Colonic mucosa (tissue), 4 donors: ENCODE results near the gene PXT1. TPM values are rescaled to one million over a fixed set of nuclear protein-coding genes. Genes with fewer than 3 reads are reported as not detected.
"Not testable (repeated sequence)": the region's sequence is repeated elsewhere in the genome, so short reads cannot be mapped to it uniquely, and the experiment has no call there.

ENCODE experiments used
- DNase-seq: peaks from one replicate; pipeline ENCODE4 v3.0.0-alpha.2; 2020
- H3K27ac ChIP-seq: fragments of 200-600 bp; one replicate; pipeline ENCODE4 v1.8.0; 2021
- H3K27me3 ChIP-seq: fragments of 200-600 bp; one replicate; pipeline ENCODE4 v1.8.0; 2021
- H3K36me3 ChIP-seq: fragments of 200-600 bp; one replicate; pipeline ENCODE4 v1.8.0; 2021
- H3K4me1 ChIP-seq: fragments of 200-600 bp; one replicate; pipeline ENCODE4 v1.8.0; 2021; ENCODE audit warnings: mild to moderate bottlenecking
- H3K4me3 ChIP-seq: fragments of 200-600 bp; one replicate; pipeline ENCODE4 v1.8.0; 2021
- H3K9ac ChIP-seq, 2 donors: one replicate each; pipeline ENCODE4 v1.7.0; 2013; ENCODE audit warnings: control low read depth in 2 of 2, low read depth in 2 of 2, low read length in 2 of 2
- H3K9me3 ChIP-seq: fragments of 200-600 bp; one replicate; pipeline ENCODE4 v1.8.0; 2021
- CTCF ChIP-seq: fragments of 200-600 bp; IDR thresholded peaks from one replicate; pipeline ENCODE4 v1.8.0; 2022; ENCODE audit warnings: antibody characterized with exemption, mild to moderate bottlenecking
- intact Hi-C: fragments of 100-400 bp; cut with DNase I; formaldehyde crosslinking; loops from one replicate; pipeline ENCODE4 v1.14.1; 2022
- total RNA-seq, 2 donors: library from RNA; stranded (reverse); fragmentation: NEBNext Ultra II Directional in 1 of 2; extraction: Animal tissue kit (Norgen Biotek cat#: 25700) in 1 of 2; gene quantifications; one replicate each; pipeline ENCODE4 v1.2.1, GENCODE V29; 2021
- donor health status: healthy.
- donor health status: DM: no; HTN: no; CAD: no.
- donor health status: DM: no; HTN: no; CAD: no.

The PXT1 gene
- total RNA-seq, 2 donors from 2014 or later, result not detected

- TF ChIP-seq CTCF, result no peak
- no peak for DNase-seq
- H3K4me1 ChIP-seq, result no peaks in the 10 kb centered on the region
- H3K27ac ChIP-seq, result no peak overlapping the region
- H3K36me3 ChIP-seq, result no peaks in the 10 kb centered on the region
- intact Hi-C loops, result no loop called here
- no peaks in the 10 kb centered on the region for H3K9me3 ChIP-seq
- no peak overlapping the region for H3K4me3 ChIP-seq
- H3K9ac ChIP-seq, result no peak overlapping the region
- no peaks in the 10 kb centered on the region for H3K27me3 ChIP-seq
Measured at GRCh38 chr6:36459501-36459900, 16.8 kb upstream of the PXT1 start.

- Histone ChIP-seq H3K27me3 (no peaks in the 10 kb centered on the region), H3K36me3 (no peaks in the 10 kb centered on the region), H3K4me1 (no peaks in the 10 kb centered on the region), H3K27ac (no peak overlapping the region), H3K9ac (no peak overlapping the region), H3K4me3 (no peak overlapping the region), H3K9me3 (no peaks in the 10 kb centered on the region)
- no peak for DNase-seq
- no peak for TF ChIP-seq CTCF
- intact Hi-C loops, result no loop called here
Measured at GRCh38 chr6:36455486-36456027, 12.9 kb upstream of the PXT1 start.

GRCh38 chr6:36452897-36453296, 10.2 kb upstream of the PXT1 start:
- DNase-seq, intact Hi-C loops, H3K27me3 ChIP-seq, H3K4me3 ChIP-seq, H3K36me3 ChIP-seq, H3K9me3 ChIP-seq, H3K9ac ChIP-seq, H3K27ac ChIP-seq, H3K4me1 ChIP-seq: not testable (repeated sequence)

GRCh38 chr6:36449173-36449572, 6.5 kb upstream of the PXT1 start:
- H3K4me1 ChIP-seq, H3K36me3 ChIP-seq, H3K27me3 ChIP-seq, H3K27ac ChIP-seq, DNase-seq, H3K4me3 ChIP-seq, H3K9me3 ChIP-seq, intact Hi-C loops, H3K9ac ChIP-seq: not testable (repeated sequence)

GRCh38 chr6:36445621-36446020, 3.0 kb upstream of the PXT1 start:
- no peaks in the 10 kb centered on the region for H3K36me3 ChIP-seq
- intact Hi-C loops, result no loop called here
- no peak for TF ChIP-seq CTCF
- no peaks in the 10 kb centered on the region for H3K9me3 ChIP-seq
- H3K27ac ChIP-seq, result no peak overlapping the region
- H3K9ac ChIP-seq, result no peak overlapping the region
- H3K4me1 ChIP-seq, result peaks cover 10% of the 10 kb centered on the region
- no peak overlapping the region for H3K4me3 ChIP-seq
- no peak for DNase-seq
- no peaks in the 10 kb centered on the region for H3K27me3 ChIP-seq

GRCh38 chr6:36444470-36444869, 1.8 kb upstream of the PXT1 start:
- H3K27ac ChIP-seq, result peak overlapping the region; percentile 98
- no peak overlapping the region for H3K4me3 ChIP-seq
- H3K9me3 ChIP-seq, result no peaks in the 10 kb centered on the region
- H3K9ac ChIP-seq, result peak overlapping the region in 1 of 2 donors; percentile 92
- H3K27me3 ChIP-seq, result no peaks in the 10 kb centered on the region
- no peaks in the 10 kb centered on the region for H3K36me3 ChIP-seq
- peaks cover 10% of the 10 kb centered on the region for H3K4me1 ChIP-seq
- no peak for TF ChIP-seq CTCF
- no peak for DNase-seq
- intact Hi-C loops, result loop anchor here (5.0 kb wide), 1 partner anchor 148 kb away; the partner anchor contains the start of gene SRSF3
